GM18517 (cell line): Measurements from ENCODE around the gene ZNF514.
"Not testable (repeated sequence)": the region's sequence is repeated elsewhere in the genome, so short reads cannot be mapped to it uniquely, and the experiment has no call there.

ENCODE experiments used
- ATAC-seq: cut with Tn5 transposase; IDR thresholded peaks from one replicate; pipeline ENCODE4 v1.9.1; 2021; ENCODE audit warnings: mild to moderate bottlenecking, moderate library complexity; ENCODE audit not compliant: unreplicated experiment

ZNF514 gene

GRCh38 chr2:95159690-95160449 lies at the start of gene ZNF514:
ZNF514 (minus strand) TSS chr2:95159848; CDS start chr2:95153253, 6,595 bp downstream.
- ATAC-seq: peak; percentile 73

DNA sequence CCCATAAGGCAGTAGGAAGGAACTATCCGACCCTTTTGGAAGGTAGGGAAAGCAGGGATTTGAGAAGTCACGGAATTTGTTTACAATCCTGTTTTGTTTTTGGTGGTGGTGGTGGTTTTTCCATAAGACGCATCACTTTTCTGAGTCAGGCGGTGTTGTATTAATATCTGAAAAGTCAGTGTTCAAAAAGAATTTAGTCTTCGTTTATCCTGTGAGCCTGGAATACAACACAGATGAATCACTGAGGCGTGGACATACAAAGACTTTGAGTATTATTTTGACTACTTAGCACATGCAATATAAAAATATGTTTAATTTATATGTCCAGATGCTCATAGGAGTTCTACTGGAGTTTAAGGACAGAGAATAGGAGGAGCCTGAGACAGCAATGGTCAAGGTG lies 48.5 kb upstream of the ZNF514 start:
- no peak for ATAC-seq

DNA sequence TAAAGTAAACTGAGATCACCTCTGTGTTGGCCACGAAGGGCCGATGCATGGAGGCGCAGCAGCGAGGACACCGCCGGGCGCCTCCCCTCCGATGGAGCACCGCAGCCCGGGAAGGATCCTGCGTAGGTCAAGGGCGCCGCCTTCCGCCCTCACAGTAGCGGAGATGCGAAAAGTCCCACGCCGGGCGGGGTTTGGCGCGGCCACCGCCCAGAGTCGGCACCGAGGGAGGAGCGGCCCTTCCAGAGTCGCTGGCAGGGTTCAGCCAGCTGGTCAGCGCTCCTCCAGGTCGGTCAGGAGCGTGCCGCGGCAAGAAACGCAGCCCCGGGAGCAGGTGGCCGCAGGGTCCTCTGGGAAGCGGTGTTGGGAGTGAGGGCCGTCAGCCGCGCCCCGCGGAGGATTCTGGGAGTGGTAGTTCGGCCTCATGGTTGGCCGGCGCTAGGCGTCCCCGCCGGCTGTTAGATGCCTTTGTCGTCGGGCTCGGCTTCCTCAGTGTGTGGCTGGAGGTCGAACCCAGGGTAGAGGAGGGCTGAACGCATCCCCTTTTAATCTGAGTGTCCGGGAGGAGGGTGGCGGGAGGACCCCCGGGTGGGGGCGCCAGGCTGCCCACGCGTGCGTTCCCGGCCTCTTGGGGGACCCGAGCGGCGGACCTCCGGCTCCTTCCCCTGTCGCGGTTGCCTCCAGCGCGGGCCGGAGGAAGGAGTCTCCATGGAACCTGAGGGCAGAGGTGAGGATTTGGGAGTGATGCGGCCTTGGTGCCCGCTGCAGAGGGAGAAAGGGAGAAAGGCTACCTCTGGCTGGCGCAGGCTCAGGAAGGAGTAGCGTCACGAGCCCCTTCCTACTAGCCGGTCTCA lies 47.7 kb upstream of the ZNF514 start, which contains the start of gene ZNF892:
TSS of gene ZNF892 (plus strand) at position 411 of the 851 bp plus-strand sequence. CDS start at position 706, 295 bp downstream.
- ATAC-seq: peak; percentile 97

DNA sequence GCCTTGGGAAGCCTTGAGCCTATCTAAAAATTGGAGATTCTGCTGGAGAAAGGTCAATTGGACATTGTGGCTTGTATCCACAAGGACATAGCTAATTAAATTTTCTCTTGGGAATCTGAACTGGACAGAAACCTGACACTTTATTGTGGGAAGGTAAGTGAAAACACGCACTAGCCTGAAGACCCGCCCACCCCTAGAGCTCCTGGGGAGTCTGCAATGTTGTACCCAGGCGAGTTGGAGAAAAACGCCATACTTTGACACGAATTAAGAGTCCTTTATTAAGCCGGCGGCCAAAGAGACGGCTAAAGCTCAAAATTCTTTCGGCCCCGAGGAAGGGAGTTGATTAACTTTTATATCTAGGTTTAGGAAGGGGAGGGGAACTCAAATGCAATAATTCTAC lies 46.4 kb upstream of the ZNF514 start:
- no peak for ATAC-seq

DNA sequence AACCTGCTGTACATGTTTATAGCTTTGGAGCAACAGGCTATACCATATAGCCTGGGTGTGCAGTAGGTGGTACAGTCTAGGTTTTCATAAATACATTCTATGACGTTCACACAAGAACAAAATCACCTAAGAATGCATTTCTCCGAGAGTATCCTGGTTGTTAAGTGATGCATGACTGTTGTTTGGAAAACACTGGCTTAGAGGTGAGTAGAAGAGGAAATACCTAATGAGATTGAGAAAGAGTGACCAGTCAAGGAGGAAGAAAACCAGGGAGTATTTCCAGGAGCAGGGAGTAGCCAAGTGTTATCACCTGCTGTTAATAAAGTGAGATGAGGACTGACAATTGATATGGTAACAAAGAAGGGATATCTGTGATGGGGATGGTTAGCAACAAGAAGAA lies 44.7 kb upstream of the ZNF514 start:
- no peak for ATAC-seq

DNA sequence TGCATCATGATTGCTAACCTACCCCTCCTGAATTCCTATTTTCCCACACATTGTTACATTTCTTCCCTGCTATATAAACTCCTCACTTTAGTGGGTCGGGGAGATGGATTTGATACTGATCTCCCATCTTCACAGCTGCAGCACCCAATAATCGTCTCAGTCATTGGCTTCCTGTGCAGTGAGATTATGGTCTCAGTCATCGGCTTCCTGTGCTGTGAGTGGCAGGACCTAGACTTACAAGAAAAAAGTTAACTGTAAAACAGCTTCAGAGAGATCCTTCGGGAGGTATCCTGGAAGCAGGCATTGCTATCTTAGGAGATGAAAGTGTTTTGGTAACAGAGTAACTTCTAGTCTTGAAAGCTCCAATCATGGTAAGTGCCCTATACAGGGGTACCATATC lies 44.3 kb upstream of the ZNF514 start:
- no peak for ATAC-seq

DNA sequence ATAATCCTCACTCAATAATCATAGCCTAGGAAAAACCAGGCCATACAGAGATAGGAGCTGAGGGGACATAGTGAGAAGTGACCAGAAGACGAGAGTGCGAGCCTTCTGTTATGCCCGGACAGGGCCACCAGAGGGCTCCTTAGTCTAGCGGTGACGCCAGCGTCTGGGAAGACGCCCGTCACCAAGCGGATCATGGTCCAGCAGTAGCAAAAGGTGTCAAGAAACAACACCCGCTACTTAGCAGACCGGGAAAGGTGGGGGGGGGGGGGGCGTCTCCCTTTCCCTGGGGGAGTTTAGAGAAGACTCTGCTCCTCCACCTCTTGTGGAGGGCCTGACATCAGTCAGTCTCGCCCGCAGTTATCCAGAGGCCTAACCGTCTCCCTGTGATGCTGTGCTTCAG lies 33.3 kb upstream of the ZNF514 start:
- ATAC-seq: not testable (repeated sequence)

- no peak for ATAC-seq
Observed at GRCh38 chr2:95185973-95186372, 26.3 kb upstream of the ZNF514 start.

GRCh38 chr2:95185197-95185596 lies 25.5 kb upstream of the ZNF514 start:
- ATAC-seq: no peak

DNA sequence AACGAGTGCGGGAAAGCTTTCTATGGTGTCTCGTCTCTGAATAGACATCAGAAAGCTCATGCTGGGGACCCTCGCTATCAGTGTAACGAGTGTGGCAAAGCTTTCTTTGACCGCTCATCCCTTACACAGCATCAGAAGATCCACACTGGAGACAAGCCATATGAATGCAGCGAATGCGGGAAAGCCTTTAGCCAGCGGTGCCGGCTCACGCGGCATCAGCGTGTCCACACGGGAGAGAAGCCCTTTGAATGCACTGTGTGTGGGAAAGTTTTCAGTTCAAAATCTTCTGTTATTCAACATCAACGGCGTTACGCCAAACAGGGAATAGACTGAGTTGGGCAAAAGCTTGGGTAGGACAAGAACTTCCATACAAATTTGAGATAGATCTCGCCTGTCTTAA lies 22.1 kb upstream of the ZNF514 start:
- ATAC-seq: no peak

- no peak for ATAC-seq
Observed at GRCh38 chr2:95179451-95179850, 19.8 kb upstream of the ZNF514 start.

DNA sequence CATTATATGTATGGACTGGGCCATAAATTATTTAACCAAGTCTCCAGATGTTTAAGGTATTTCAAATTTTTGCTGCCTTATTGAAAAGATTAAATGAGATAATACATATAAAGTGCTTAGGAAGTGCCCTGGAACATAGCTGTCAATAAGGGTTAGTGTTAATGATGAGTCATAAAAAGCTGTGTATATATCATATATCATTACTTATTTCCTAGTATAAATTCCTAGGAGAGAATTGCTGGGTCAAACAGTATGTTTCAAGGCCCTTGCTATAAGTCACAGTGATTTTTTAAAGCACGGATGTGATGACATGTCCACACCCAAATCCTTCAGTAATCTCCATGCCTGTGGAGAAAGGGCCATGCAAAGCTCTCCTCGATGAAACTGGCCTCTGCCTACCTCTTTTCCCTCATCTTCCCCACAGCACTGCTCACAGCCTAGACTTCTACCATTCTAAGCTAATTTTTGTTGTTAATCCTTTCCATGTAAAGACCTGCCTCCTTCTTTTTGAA lies 14.4 kb upstream of the ZNF514 start:
- ATAC-seq: no peak

DNA sequence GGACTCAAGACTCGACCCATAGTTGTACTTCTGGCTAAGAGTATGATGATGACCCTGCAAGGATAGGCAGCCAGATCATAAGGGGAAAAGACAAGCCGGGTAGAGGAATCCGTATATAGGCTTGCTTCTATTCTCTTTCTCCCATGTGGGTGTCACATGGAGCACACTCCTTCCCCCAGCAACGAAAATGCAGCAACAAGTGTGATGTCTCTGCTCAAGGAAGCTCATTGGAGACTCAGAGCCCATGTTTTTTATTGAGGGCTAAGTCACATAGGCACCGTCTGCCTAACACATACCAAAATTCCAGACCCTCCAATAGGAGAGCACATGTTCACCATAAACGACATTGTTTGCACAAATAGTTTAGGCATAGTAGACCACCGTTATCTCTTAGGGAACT lies 12.3 kb upstream of the ZNF514 start:
- no peak for ATAC-seq

- ATAC-seq: peak; percentile 24
Observed at GRCh38 chr2:95166065-95166763, 6.6 kb upstream of the ZNF514 start.

DNA sequence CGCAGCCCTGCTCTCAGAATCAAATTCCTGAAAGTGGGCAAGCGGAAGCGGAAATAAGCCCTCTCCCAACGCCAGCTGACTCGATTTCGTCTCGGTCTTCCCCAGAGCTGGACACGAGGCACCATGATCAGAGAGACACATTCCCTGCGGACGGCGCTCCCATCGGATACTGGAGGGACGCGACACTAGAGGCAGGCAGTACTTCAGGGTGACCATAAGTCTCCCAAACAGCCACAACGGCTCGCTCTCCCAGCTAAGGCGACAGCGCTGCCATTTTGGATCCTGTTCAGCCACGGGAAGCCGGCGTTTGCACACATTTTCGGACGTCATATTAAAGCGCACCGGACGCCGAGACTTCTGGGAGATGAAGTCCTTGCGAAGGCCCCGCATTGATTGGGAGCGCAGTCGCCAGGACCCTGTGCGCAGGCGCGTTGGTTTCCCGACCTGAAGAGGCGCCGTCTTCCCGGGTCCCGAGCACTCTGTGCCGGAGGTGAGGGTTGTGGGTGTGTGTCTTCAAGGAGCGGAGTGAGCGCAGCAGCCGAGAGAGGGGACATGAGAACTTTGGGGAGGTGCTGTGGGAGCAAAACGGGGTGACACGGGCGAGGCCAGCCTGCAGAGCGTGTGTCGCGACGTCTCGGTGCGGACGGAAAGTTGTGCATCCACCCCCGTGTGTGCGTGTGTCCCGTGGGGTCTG lies 5.9 kb upstream of the ZNF514 start, which contains the start of gene ZNF2:
TSS of gene ZNF2 (plus strand) at position 439 of the 694 bp plus-strand sequence. CDS start 10,418 bp downstream, outside the sequence.
- ATAC-seq: peak; percentile 84

- no peak for ATAC-seq
Observed at GRCh38 chr2:95165030-95165370, 5.4 kb upstream of the ZNF514 start.

- peak; percentile 8 for ATAC-seq
Observed at GRCh38 chr2:95158891-95159619, 593 bp downstream of the ZNF514 start.

GRCh38 chr2:95158441-95158840 lies 1.2 kb downstream of the ZNF514 start:
- ATAC-seq: no peak

DNA sequence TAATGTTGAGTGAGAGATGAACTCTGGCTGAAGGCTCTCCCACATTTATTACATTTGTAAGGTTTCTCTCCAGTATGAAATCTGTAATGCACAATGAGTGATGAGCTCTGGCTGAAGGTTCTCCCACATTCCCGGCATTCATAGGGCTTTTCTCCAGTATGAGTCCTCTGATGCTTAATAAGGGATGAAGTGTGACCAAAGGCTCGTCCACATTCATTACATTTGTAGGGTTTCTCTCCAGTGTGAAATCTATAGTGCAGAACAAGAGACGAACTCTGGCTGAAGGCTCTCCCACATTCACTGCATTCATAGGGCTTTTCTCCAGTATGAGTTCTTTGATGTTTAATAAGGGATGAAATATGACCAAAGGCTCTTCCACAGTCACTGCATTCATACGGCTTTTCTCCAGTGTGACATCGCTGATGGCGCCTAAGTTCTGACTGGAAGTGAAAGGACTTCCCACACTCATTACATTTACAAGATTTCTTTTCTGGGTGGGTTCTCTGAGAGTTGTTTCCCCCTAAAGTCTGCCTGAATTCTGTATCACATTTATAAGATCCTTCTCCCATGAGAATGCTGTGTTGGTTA lies 10.2 kb downstream of the ZNF514 start:
- no peak for ATAC-seq
